ENCODE data around the gene CMTR2.

DNA sequence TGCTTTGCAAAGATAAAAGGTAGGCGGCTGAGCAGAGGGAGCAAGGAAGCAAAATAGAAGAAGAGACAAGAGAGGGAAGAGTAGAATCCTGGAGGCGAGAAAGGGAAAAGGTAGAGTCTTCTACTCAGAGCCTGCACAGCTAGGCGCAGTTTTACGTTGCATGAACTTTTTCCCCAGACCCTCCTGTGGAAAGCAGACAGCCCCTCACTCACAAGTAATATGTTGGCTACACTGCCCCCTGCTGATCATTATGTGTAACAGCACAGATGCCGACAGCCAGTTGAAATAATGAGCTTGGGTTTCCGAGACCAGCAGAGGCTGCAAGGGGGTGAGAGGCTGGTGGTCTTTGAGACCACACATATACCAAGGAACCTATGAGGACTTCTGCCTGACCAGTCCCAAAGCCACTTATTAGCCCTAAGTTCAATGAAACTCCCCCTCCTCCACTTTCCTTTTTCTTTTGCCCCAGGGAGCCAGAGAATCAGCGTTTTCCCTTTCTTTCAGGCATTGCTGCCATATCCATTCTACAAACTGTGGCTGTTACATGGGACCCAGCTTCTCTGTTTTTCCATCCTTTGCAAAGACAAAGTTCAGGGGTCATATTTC lies 22.5 kb upstream of the CMTR2 start:
- TF ChIP-seq PAX5 (IDR thresholded peaks at IDR 0.05; ENCODE audit: insufficient read depth, low read length, severe bottlenecking) (no peak), POLR2A (IDR thresholded peaks at IDR 0.05; ENCODE audit: low read depth, low read length) (no peak), POLR2AphosphoS5 (IDR thresholded peaks at IDR 0.05; ENCODE audit: low read depth, low read length) (no peak), TAF1 (IDR thresholded peaks at IDR 0.05; ENCODE audit: low read depth, low read length) (no peak), POU2F2 (IDR thresholded peaks at IDR 0.05; ENCODE audit: low read depth, low read length) (no peak), SPI1 (IDR thresholded peaks at IDR 0.05; ENCODE audit: low read depth, low read length) (no peak)
